HG03097 (cell line): ENCODE results near the gene CLCN2.
A peak's percentile ranks its signal among the peaks of the same experiment; 100 is the strongest.

Experiments used
- ATAC-seq: cut with Tn5 transposase; IDR thresholded peaks from one replicate; pipeline ENCODE4 v1.9.1; 2021; ENCODE audit not compliant: unreplicated experiment, low FRiP score

CLCN2 gene

DNA sequence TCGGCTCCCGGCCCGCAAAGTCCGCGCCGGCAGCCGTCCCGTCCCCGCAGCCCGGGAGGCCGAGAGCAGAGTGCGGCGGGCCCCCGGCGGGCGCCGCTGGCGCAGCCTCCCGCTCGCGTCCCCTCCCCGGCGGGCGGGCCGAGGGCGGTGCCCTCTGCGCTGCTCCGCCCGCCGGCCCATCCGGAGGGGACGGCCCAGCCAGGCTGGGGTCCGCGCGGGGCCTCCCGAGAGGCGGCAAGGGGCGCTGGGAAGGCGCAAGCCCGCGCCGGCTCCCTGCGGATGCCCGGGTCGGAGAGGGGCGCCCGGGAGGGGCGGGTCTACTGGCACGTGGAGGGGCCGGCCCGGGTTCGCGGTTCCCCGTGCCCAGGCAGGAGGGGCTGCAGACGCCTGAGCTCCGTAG, at the start of gene CLCN2, which contains the start of gene POLR2H:
Gene CLCN2, minus strand, starts transcription at position 74 of the 400 bp plus-strand sequence. CDS start 126 bp downstream, outside the sequence.
Gene POLR2H, plus strand, starts transcription at position 179 of the 400 bp plus-strand sequence. CDS start 1,783 bp downstream, outside the sequence.
- ATAC-seq = peak; percentile 32

DNA sequence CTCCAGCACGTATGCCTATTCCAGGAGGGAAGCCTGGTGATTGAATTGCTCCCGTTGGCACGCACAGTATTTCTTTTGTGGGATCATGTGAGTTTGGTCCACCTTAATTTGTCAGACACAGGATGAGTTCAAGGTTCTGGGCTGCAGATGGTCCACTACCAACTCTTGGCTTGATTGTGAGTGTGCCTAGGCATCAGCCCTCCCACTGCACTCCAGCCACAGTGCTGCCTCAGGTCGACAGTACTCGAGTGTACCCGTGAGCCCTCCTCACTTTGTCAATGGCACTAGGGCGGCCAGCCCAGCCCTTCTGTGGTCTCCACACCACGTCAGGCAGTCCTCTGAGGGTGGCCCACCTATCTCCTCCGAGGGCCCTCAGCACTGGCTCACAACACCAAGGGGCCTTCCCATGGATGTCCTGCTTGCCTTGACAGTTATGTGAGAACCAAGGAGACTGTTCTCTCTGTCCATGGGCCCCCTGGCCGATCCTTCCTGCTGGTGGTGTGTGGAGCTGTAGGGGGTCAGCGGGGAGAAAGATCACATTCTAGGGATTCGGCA, 48.6 kb upstream of the CLCN2 start:
- ATAC-seq = no peak

DNA sequence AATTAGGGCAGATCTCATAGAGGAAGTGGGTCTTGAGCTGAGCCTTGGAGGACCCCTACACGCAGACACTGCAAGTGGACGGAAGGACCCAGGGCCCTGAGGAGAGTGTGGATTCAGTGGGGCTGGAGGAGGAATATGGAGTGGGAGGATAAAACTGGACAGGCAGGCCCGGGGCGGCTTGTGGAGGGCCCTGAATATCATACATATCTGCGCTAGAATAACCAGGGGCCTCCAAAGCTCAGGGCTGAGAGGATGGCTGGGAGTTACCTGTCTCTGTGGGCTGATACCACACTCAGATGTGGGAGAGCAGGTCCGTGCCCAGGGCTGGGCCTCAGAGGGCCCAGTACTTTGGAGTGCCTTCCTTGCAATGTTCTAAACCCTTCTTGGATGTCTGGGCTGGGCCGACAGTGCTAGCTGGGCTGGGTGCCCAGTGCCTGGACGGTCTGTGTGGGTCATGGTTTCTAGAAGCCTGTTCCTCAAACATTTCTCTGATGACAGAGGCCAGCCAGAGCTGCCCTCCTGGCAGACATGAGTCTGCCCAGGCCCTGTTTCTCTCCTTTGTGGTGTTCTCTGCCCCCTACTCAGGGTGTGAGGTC, 48.0 kb upstream of the CLCN2 start:
- no peak for ATAC-seq

DNA sequence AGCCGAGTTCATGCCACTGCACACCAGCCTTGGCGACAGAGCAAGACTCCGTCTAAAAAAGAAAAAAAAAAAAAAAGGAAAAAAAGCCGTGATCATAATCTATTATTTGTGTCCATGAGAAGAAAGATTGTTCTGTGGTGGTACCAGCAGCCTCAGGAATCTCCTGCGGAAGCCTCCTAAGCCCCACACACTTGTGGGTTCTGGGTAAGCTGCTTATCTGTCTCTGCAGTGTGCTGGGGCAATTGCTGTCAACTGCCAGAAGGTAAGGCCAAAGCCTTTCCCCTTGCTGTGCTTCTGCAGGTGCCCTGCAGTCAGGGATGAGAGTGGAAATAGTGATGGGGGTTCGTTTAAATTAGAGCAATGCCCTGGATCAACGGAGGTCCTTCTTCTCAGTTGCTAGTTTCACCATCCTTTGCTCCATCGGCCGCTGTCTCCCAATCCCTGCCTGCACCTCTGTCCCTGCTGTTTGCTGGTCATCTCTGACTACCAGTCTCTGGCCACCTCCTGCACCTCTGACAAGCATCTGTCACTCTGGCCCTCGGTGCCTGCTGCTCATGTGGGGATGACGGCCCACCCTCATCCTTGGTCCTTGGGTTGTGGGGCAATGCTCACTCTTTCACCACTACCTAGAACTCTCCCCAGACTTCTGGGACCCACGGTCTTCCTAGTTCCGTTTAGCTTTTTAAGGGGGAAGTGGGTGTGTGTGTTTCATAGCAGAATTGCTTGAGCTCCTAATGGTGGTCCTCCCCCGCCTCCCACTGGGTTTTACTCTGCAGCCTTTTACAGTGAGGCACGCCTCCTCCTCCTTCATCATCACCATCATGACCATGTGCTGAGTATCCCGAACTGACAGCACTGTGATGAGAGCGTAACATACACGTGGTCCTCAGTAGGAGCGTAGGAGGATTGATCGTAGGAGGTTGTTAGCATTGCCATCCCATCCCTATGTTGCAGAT, 43.9 kb upstream of the CLCN2 start:
- no peak for ATAC-seq

DNA sequence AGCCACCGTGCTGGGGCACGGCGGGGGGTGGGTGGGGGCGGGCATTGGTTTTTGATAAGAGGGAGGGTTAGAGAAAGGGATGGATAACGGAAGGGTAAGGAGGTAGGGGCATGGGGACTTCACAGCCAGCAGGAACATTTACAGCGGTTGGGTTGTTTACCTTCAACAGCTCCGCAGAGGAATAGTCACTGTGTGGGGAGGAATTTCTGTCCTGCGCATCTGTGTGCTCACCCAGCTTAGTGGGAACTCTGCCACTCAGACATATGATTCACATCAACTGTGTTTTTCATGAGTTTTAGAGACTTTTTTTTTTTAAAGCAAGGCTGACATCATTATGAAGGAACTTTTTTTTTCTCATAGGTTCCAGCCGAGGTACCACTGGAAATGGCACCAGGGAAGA, 38.0 kb upstream of the CLCN2 start:
- no peak for ATAC-seq

DNA sequence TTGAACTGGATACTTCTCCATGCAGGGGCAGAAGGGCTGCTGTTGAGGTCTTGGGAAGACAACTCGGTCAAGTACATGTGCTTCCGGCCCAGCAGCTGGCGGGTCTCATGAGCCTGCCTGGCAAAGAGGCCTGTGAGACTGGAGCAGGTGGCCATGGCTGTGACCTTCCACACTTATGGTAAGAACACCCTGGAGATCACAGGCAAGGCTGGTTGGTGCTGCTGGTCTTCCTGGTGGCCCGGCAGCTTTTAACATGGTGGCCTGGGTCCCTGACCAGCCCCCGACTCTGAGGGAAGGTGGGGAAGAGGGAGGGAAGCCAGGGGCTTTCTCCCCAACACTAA, 33.9 kb upstream of the CLCN2 start:
- no peak for ATAC-seq

DNA sequence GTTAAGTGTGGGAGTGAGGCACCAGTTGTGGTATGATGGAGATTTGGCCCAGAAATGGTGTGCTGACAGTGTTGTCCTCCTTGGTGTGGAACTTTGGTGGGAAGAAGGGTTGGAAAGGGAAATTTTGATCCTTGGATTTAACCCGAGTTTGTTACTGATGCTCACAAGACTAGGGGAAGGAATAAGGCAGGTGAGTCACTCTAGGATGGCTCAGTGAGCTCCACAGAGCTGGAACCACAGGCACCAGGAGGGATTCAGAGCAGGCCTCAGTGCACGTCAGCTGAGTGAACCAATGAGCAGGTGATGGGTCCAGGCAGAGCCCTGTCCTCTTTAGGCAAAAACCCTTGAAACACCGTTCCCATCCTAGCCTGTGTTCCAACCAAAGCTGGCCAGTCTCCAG, 29.9 kb upstream of the CLCN2 start:
- no peak for ATAC-seq

DNA sequence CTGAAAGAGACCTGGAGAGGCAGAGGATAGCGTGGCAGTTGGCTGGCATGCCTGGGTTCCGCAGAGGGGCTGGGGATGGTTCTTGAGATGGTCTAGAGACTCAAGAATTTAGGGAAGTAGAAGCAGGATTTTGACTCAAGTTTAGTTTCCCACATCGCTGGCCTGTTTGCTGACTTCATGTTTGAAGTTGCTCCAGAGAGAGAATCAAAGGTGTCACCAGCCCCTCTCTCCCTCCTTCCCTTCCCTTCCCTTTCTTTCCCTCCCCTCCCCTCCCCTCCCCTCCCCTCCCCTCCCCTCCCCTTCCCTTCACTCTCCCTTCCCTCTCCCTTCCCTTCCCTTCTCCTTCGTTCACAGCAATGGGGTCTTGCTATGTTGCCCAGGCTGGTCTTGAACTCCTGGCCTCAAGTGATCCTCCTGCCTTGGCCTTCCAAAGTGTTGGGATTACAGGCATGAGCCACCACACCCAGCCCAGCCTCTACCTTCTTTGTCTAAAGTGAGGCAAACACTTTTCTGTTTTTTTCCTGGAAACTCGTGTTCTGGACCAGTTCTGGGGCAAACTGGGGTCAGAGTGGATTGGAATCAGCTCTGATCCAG, 28.6 kb upstream of the CLCN2 start:
- no peak for ATAC-seq

DNA sequence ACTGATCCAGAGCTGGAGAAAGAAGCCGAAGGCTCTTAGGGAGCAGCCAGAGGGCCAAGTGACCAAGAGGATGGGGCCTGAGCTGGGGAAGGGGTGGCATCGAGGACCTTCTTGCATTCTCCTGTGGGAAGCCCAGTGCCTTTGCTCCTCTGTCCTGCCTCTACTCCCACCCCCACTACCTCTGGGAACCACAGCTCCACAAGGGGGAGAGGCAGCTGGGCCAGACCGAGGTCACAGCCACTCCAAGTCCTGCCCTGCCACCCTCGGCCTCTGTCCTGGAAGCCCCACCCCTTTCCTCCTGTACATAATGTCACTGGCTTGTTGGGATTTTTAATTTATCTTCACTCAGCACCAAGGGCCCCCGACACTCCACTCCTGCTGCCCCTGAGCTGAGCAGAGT, 28.0 kb upstream of the CLCN2 start:
- ATAC-seq = no peak

DNA sequence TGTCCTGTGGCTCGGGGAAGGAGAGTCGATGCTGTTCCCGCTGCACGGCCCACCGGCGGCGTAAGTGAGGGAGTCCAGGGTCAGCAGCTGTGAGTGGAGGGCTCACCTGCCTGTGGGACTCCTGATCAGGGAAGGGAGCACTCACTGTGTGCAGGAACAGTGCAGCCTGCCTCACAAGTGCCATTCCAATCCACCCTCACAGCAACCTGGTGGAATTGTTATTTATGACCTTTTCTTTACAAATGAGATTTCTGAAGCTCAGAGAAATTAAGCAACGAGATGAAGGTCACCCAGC, 27.5 kb upstream of the CLCN2 start:
- ATAC-seq = no peak

DNA sequence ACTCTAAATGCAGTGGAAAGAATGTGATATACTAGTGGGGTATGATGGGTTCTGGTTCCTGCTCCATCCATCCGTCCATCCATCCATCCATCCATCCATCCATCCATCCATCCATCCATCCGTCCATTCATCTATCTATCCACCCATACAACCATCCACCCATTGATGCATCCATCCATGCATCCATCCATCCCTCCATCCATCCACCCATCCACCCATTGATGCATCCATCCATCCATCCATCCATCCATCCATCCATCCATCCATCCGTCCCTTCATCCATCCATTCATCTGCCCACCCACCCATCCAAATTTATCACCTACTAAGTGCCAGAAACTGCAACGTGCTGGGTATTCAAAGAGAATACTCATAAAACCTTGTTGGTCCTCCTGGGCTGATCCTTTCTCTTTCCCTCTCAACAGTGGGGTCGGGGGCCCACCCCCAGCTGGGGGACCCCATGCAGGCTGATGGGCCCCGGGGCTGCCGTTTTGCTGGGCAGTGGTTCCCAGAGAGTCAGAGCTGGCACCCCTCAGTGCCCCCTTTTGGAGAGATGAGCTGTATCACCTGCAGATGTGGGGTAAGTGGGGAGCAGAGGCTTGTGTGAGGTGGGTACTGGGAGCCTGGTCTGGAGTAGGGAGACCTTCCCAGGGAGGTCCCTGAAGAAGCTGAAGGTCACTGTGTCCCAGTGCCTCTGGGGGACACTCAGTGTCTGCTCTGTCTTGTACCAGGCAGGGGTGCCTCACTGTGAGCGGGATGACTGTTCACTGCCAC, 26.9 kb upstream of the CLCN2 start:
- no peak for ATAC-seq

DNA sequence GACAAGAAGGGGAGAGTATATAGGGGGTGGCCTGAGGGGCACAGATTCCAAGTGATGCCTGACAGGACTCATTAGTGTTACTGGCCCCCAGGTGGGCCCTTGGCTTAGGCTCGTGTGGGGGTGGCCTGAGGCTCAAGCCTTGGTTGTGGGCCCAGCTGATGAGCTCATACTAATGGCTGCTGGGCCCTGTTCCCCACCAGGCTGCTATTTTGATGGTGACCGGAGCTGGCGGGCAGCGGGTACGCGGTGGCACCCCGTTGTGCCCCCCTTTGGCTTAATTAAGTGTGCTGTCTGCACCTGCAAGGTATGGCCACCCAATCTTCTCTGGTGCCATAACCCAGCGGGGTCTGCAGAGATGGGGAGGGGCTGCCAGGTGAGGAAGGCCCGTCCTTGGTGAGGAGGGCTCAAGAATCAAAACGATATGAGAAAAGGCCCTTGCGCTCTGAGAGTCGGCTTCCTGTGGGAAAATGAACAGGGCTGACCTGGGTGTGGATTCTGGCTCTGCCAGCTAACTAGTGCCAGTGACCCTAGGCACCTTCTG, 25.8 kb upstream of the CLCN2 start:
- ATAC-seq = no peak

DNA sequence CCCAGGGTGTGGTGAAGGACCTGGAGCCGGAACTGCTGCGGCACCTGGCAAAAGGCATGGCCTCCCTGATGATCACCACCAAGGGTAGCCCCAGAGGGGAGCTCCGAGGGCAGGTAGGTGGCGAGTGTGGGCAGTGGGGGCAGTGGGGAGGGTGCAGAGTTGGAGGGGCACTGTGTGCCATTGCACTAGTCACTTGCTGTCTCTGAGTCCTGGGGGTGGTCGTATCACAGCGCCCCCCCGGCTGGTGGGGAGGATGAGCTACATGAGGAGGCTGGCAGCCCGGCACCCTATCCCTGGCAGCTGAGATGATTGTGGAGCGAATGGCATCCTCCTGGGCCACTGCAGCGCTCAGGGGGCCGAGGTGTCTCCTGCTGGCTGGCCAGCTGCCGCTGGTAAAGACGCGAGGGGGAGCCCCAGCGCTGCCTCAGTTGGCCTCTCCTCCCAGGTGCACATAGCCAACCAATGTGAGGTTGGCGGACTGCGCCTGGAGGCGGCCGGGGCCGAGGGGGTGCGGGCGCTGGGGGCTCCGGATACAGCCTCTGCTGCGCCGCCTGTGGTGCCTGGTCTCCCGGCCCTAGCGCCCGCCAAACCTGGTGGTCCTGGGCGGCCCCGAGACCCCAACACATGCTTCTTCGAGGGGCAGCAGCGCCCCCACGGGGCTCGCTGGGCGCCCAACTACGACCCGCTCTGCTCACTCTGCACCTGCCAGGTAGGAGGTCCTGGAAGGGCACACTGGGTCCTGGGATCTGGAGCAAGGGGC, 24.8 kb upstream of the CLCN2 start:
- ATAC-seq = no peak

DNA sequence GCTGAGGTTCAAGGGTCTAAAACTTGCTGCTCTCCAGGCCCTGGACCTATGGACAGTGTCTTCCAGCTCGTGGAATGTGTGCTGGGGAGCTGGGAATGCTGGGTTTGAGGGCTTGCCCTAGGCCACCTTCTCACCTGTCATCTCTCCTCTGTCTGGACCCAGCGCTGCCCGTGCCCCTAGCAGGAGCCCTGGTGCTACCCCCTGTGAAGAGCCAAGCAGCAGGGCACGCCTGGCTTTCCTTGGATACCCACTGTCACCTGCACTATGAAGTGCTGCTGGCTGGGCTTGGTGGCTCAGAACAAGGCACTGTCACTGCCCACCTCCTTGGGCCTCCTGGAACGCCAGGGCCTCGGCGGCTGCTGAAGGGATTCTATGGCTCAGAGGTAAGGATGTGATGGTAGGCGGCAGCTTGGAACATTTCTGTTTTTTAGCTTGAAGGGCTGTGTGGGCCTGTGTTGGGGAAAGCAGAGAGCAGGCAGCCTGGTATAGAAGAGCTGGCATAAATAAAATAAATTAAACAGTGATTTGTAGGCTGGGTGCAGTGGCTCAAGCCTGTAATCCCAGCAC, 23.5 kb upstream of the CLCN2 start:
- ATAC-seq = no peak

DNA sequence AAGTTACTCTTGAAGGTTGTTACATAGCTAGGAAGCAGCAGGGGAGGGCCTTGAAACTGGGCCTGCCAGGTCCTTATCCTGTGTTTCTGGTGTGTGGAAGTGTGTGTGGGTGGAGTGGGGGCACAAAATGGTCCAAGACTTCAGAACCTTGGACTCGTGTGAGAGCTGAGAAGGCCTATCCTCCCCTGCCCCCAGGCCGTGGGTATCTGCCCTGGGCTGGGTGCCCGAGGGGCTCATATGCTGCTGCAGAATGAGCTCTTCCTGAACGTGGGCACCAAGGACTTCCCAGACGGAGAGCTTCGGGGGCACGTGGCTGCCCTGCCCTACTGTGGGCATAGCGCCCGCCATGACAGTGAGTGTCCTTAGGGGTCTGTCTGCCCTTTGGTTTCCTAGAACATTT, 22.9 kb upstream of the CLCN2 start:
- no peak for ATAC-seq

DNA sequence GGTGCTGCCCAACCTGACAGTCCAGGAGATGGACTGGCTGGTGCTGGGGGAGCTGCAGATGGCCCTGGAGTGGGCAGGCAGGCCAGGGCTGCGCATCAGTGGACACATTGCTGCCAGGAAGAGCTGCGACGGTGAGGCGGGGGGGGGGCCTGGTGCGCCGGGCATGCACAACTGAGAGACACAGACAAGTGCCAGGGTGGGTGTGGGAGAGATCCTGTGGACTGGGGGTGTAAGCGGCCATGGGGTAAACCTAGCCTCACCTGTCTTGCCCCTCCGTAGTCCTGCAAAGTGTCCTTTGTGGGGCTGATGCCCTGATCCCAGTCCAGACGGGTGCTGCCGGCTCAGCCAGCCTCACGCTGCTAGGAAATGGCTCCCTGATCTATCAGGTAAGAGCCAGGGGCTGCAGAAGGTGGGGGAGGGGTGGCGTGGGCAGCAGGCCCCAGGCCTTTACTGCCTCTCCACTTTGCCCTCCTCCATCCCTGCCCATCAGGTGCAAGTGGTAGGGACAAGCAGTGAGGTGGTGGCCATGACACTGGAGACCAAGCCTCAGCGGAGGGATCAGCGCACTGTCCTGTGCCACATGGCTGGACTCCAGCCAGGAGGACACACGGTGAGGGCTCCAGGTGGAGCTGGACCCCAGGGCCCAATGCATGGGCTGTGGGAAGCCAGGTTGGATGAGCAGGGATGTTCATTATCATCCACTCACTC, 21.8 kb upstream of the CLCN2 start:
- no peak for ATAC-seq

DNA sequence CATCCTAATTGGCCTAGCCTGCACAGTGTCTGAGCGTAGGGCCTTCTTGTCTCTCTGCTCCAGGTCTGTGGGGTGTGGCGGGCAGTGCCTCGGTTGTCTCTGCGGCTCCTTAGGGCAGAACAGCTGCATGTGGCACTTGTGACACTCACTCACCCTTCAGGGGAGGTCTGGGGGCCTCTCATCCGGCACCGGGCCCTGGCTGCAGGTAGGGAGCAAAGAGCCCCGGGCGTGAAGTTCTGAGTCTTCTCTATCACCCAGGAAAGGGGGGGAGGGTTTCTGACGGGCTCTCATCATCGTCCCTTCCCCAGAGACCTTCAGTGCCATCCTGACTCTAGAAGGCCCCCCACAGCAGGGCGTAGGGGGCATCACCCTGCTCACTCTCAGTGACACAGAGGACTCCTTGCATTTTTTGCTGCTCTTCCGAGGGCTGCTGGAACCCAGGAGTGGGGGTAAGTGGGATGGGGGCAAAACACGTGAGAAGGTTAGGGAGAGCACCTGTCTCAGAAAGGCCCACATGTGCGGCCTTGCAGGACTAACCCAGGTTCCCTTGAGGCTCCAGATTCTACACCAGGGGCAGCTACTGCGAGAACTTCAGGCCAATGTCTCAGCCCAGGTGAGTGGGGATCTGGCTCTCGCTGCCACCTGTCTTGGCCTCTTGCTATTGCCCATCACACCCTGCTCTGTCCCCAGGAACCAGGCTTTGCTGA, 21.1 kb upstream of the CLCN2 start:
- ATAC-seq = no peak
